ENCODE measurements around the gene GOLGA6L7.
"Not testable (repeated sequence)": the region's sequence is repeated elsewhere in the genome, so short reads cannot be mapped to it uniquely, and the experiment has no call there.

GOLGA6L7 gene

GRCh38 chr15:28881600-28881999 lies 33.2 kb upstream of the GOLGA6L7 start:
- DNase-seq: no peak

- no peak for DNase-seq
Observed at GRCh38 chr15:28881170-28881569, 32.7 kb upstream of the GOLGA6L7 start.

GRCh38 chr15:28880680-28881079 lies 32.2 kb upstream of the GOLGA6L7 start:
- no peak for DNase-seq

GRCh38 chr15:28879551-28879950 lies 31.1 kb upstream of the GOLGA6L7 start:
- DNase-seq: no peak

- no peak for DNase-seq
Observed at GRCh38 chr15:28878209-28878608, 29.8 kb upstream of the GOLGA6L7 start.

- DNase-seq: no peak
Observed at GRCh38 chr15:28876845-28877185, 28.4 kb upstream of the GOLGA6L7 start.

- DNase-seq: no peak
Observed at GRCh38 chr15:28876131-28876844, 27.8 kb upstream of the GOLGA6L7 start.

GRCh38 chr15:28875461-28876000 lies 27.1 kb upstream of the GOLGA6L7 start:
- DNase-seq: no peak

GRCh38 chr15:28873585-28874190 lies 25.2 kb upstream of the GOLGA6L7 start:
- no peak for DNase-seq

GRCh38 chr15:28873006-28873405 lies 24.6 kb upstream of the GOLGA6L7 start:
- DNase-seq: no peak

GRCh38 chr15:28871168-28871567 lies 22.7 kb upstream of the GOLGA6L7 start:
- DNase-seq: no peak

GRCh38 chr15:28868744-28869345 lies 20.4 kb upstream of the GOLGA6L7 start:
- no peak for DNase-seq

- not testable (repeated sequence) for DNase-seq
Observed at GRCh38 chr15:28861589-28862293, 13.3 kb upstream of the GOLGA6L7 start.

GRCh38 chr15:28861031-28861534 lies 12.6 kb upstream of the GOLGA6L7 start:
- DNase-seq: no peak

GRCh38 chr15:28854578-28854977 lies 6.1 kb upstream of the GOLGA6L7 start:
- DNase-seq: not testable (repeated sequence)

GRCh38 chr15:28853654-28854053 lies 5.2 kb upstream of the GOLGA6L7 start:
- not testable (repeated sequence) for DNase-seq

GRCh38 chr15:28849766-28850165 lies 1.3 kb upstream of the GOLGA6L7 start:
- not testable (repeated sequence) for DNase-seq

- not testable (repeated sequence) for DNase-seq
Observed at GRCh38 chr15:28849271-28849670, 827 bp upstream of the GOLGA6L7 start.

- not testable (repeated sequence) for DNase-seq
Observed at GRCh38 chr15:28847959-28848358, 485 bp downstream of the GOLGA6L7 start.

- DNase-seq: not testable (repeated sequence)
Observed at GRCh38 chr15:28847247-28847646, 1.2 kb downstream of the GOLGA6L7 start.

GRCh38 chr15:28844147-28844546 lies 4.3 kb downstream of the GOLGA6L7 start:
- not testable (repeated sequence) for DNase-seq

GRCh38 chr15:28843520-28843919 lies 4.9 kb downstream of the GOLGA6L7 start:
- DNase-seq: not testable (repeated sequence)

- DNase-seq: not testable (repeated sequence)
Observed at GRCh38 chr15:28842210-28842609, 6.2 kb downstream of the GOLGA6L7 start.

Measured in NCI-H2029 treated with DMSO at 0.1 percent for 48 hours (cell line).